HUES64 (cell line): Measurements from ENCODE around the gene SNX3.
A peak's percentile ranks its signal among the peaks of the same experiment; 100 is the strongest.

Source experiments
- H3K27ac ChIP-seq: 2 replicates; pipeline ENCODE4 v1.7.0; 2013; ENCODE audit warnings: low read depth, low read length, inconsistent platforms
- H3K27me3 ChIP-seq: 2 replicates; pipeline ENCODE4 v1.6.1; 2013; ENCODE audit warnings: mild to moderate bottlenecking, low read length; ENCODE audit not compliant: insufficient read depth
- H3K36me3 ChIP-seq: 2 replicates; pipeline ENCODE4 v1.6.1; 2013; ENCODE audit warnings: mild to moderate bottlenecking, low read length; ENCODE audit not compliant: insufficient read depth
- H3K4me1 ChIP-seq: 2 replicates; pipeline ENCODE4 v1.6.1; 2013; ENCODE audit warnings: mild to moderate bottlenecking, low read length, moderate library complexity; ENCODE audit not compliant: insufficient read depth
- H3K4me3 ChIP-seq: 2 replicates; pipeline ENCODE4 v1.5.1; 2013; ENCODE audit warnings: mild to moderate bottlenecking, low read length, moderate library complexity
- H3K9ac ChIP-seq: 2 replicates; pipeline ENCODE4 v1.6.1; 2013; ENCODE audit warnings: mild to moderate bottlenecking, low read depth, low read length
- H3K9me3 ChIP-seq: 2 replicates; pipeline ENCODE4 v1.6.1; 2013; ENCODE audit warnings: low read depth, low read length; ENCODE audit not compliant: insufficient read depth
- WGBS: fragments of 150-250, 120-280 bp; methylation state at CpG from one replicate; pipeline ENCODE4 v1.1.7; 2013; ENCODE audit warnings: missing lambda C conversion rate; 5-methylcytosine and 5-hydroxymethylcytosine counted together

Gene SNX3

GRCh38 chr6:108180266-108180665 lies 80.6 kb downstream of the SNX3 start:
- WGBS: 27% methylated on average over 1 of the region's 1 CpG
- Histone ChIP-seq H3K4me1 (peaks cover 33% of the 10 kb centered on the region), H3K4me3 (no peak overlapping the region), H3K36me3 (no peaks in the 10 kb centered on the region), H3K27me3 (peaks cover 64% of the 10 kb centered on the region), H3K9me3 (no peaks in the 10 kb centered on the region), H3K27ac (no peak overlapping the region; the same call in 1 of the 2 replicates), H3K9ac (no peak overlapping the region)

- Histone ChIP-seq H3K36me3 (no peaks in the 10 kb centered on the region), H3K27ac (peak overlapping the region; percentile 39; the same call in 1 of the 2 replicates), H3K4me3 (no peak overlapping the region), H3K27me3 (peaks cover 69% of the 10 kb centered on the region), H3K9me3 (no peaks in the 10 kb centered on the region), H3K4me1 (peaks cover 33% of the 10 kb centered on the region), H3K9ac (no peak overlapping the region)
- 7% methylated on average over 4 of the region's 4 CpGs for WGBS
Observed at GRCh38 chr6:108179741-108180140, 81.1 kb downstream of the SNX3 start.

GRCh38 chr6:108176281-108177089 lies 84.4 kb downstream of the SNX3 start:
- Histone ChIP-seq H3K27me3 (peaks cover 99% of the 10 kb centered on the region), H3K36me3 (no peaks in the 10 kb centered on the region), H3K9me3 (no peaks in the 10 kb centered on the region), H3K4me3 (peak overlapping the region; percentile 37), H3K9ac (no peak overlapping the region), H3K4me1 (peaks cover 36% of the 10 kb centered on the region), H3K27ac (no peak overlapping the region)
- WGBS: 8% methylated on average over 46 of the region's 46 CpGs

- peak overlapping the region; percentile 37 for H3K4me3 ChIP-seq
- H3K4me1 ChIP-seq: peaks cover 44% of the 10 kb centered on the region
- H3K9me3 ChIP-seq: no peaks in the 10 kb centered on the region
- H3K9ac ChIP-seq: no peak overlapping the region
- 1% methylated on average over 38 of the region's 38 CpGs for WGBS
- H3K36me3 ChIP-seq: no peaks in the 10 kb centered on the region
- H3K27me3 ChIP-seq: peaks cover 100% of the 10 kb centered on the region
- H3K27ac ChIP-seq: no peak overlapping the region
Observed at GRCh38 chr6:108175592-108176279, 85.1 kb downstream of the SNX3 start.

- H3K27me3 ChIP-seq: peaks cover 100% of the 10 kb centered on the region
- no peak overlapping the region for H3K27ac ChIP-seq
- H3K4me3 ChIP-seq: peak overlapping the region; percentile 37; the same call in 1 of the 2 replicates
- H3K4me1 ChIP-seq: peaks cover 43% of the 10 kb centered on the region
- WGBS: 10% methylated on average over 22 of the region's 22 CpGs
- H3K9me3 ChIP-seq: no peaks in the 10 kb centered on the region
- H3K36me3 ChIP-seq: no peaks in the 10 kb centered on the region
- no peak overlapping the region for H3K9ac ChIP-seq
Observed at GRCh38 chr6:108175176-108175591, 85.7 kb downstream of the SNX3 start.

- H3K9ac ChIP-seq: no peak overlapping the region
- 9% methylated on average over 42 of the region's 43 CpGs for WGBS
- H3K36me3 ChIP-seq: no peaks in the 10 kb centered on the region
- H3K27me3 ChIP-seq: peaks cover 100% of the 10 kb centered on the region
- peaks cover 39% of the 10 kb centered on the region for H3K4me1 ChIP-seq
- no peak overlapping the region for H3K4me3 ChIP-seq
- H3K27ac ChIP-seq: no peak overlapping the region
- no peaks in the 10 kb centered on the region for H3K9me3 ChIP-seq
Observed at GRCh38 chr6:108174371-108175175, 86.3 kb downstream of the SNX3 start.

GRCh38 chr6:108171918-108172516 lies 88.8 kb downstream of the SNX3 start:
- Histone ChIP-seq H3K9me3 (no peaks in the 10 kb centered on the region), H3K9ac (no peak overlapping the region), H3K4me1 (peaks cover 41% of the 10 kb centered on the region), H3K27me3 (peaks cover 100% of the 10 kb centered on the region), H3K36me3 (no peaks in the 10 kb centered on the region), H3K4me3 (no peak overlapping the region), H3K27ac (no peak overlapping the region)
- 18% methylated on average over 3 of the region's 3 CpGs for WGBS

GRCh38 chr6:108171291-108171917 lies 89.4 kb downstream of the SNX3 start:
- no peaks in the 10 kb centered on the region for H3K9me3 ChIP-seq
- peaks cover 100% of the 10 kb centered on the region for H3K27me3 ChIP-seq
- no peaks in the 10 kb centered on the region for H3K36me3 ChIP-seq
- H3K4me3 ChIP-seq: peak overlapping the region; percentile 17; the same call in 1 of the 2 replicates
- 2% methylated on average over 20 of the region's 21 CpGs for WGBS
- no peak overlapping the region for H3K27ac ChIP-seq
- no peak overlapping the region for H3K9ac ChIP-seq
- peaks cover 42% of the 10 kb centered on the region for H3K4me1 ChIP-seq

GRCh38 chr6:108170332-108171290 lies 90.2 kb downstream of the SNX3 start:
- Histone ChIP-seq H3K27me3 (peaks cover 100% of the 10 kb centered on the region), H3K4me1 (peaks cover 40% of the 10 kb centered on the region), H3K9ac (no peak overlapping the region), H3K36me3 (no peaks in the 10 kb centered on the region), H3K9me3 (no peaks in the 10 kb centered on the region), H3K4me3 (peak overlapping the region; percentile 17; the same call in 1 of the 2 replicates), H3K27ac (no peak overlapping the region)
- WGBS: under 1% methylated on average over 30 of the region's 31 CpGs
